ENCODE results near the gene KYNU.
"Not testable (repeated sequence)": the region's sequence is repeated elsewhere in the genome, so short reads cannot be mapped to it uniquely, and the experiment has no call there.

The KYNU gene

GRCh38 chr2:142879151-142879550 is 1.7 kb downstream of the KYNU start:
- DNase-seq (ENCODE audit: extremely low read depth, low read depth): no peak
- no peak for TF ChIP-seq CTCF (IDR thresholded peaks at IDR 0.05; ENCODE audit: low read depth, low read length)

GRCh38 chr2:142880279-142880678 is 2.8 kb downstream of the KYNU start:
- no peak for DNase-seq (ENCODE audit: extremely low read depth, low read depth)
- TF ChIP-seq CTCF (IDR thresholded peaks at IDR 0.05; ENCODE audit: low read depth, low read length): no peak

- DNase-seq (ENCODE audit: extremely low read depth, low read depth): no peak
Measured at GRCh38 chr2:142881619-142882018, 4.2 kb downstream of the KYNU start.

GRCh38 chr2:142882500-142882899 is 5.0 kb downstream of the KYNU start:
- DNase-seq (ENCODE audit: extremely low read depth, low read depth): not testable (repeated sequence)

More at GRCh38 chr2:142881619-142882018, 4.2 kb downstream of the KYNU start:
- no peak for TF ChIP-seq CTCF (IDR thresholded peaks at IDR 0.05; ENCODE audit: low read depth, low read length)

GRCh38 chr2:142883526-142883925 is 6.1 kb downstream of the KYNU start:
- TF ChIP-seq CTCF (IDR thresholded peaks at IDR 0.05; ENCODE audit: low read depth, low read length): no peak
- no peak for DNase-seq (ENCODE audit: extremely low read depth, low read depth)

GRCh38 chr2:142885543-142885942 is 8.1 kb downstream of the KYNU start:
- DNase-seq (ENCODE audit: extremely low read depth, low read depth): no peak
- no peak for TF ChIP-seq CTCF (IDR thresholded peaks at IDR 0.05; ENCODE audit: low read depth, low read length)

GRCh38 chr2:142892715-142893114 is 15.3 kb downstream of the KYNU start:
- no peak for TF ChIP-seq CTCF (IDR thresholded peaks at IDR 0.05; ENCODE audit: low read depth, low read length)
- no peak for DNase-seq (ENCODE audit: extremely low read depth, low read depth)

GRCh38 chr2:142893241-142893640 is 15.8 kb downstream of the KYNU start:
- no peak for TF ChIP-seq CTCF (IDR thresholded peaks at IDR 0.05; ENCODE audit: low read depth, low read length)
- DNase-seq (ENCODE audit: extremely low read depth, low read depth): no peak

Measured in AG09319 (cell line).